SK-N-SH treated with all-trans-retinoic acid at 6 μM for 48 hours (cell line): ENCODE data around the gene TFCP2.

Experiments
- ARNTL ChIP-seq: fragments of 450-650 bp; formaldehyde crosslinking; IDR thresholded peaks from 2 replicates; pipeline ENCODE4 v1.5.0; 2020; ENCODE audit warnings: low read depth, mild to moderate bottlenecking, moderate library complexity, borderline replicate concordance
- BACH2 ChIP-seq: fragments of 250-450 bp; sonication (Bioruptor Pico); IDR thresholded peaks from 2 replicates; pipeline ENCODE4 v1.9.0; 2021; ENCODE audit warnings: mild to moderate bottlenecking, borderline replicate concordance
- CREB5 ChIP-seq: fragments of 250-450 bp; sonication (Bioruptor Pico); IDR thresholded peaks from 2 replicates; pipeline ENCODE4 v1.5.1; 2020; ENCODE audit warnings: low read depth, mild to moderate bottlenecking, moderate library complexity
- GLIS3 ChIP-seq: fragments of 250-450 bp; sonication (Bioruptor Pico); IDR thresholded peaks from 2 replicates; pipeline ENCODE4 v1.5.0; 2020; ENCODE audit warnings: mild to moderate bottlenecking, moderate library complexity
- ISL1 ChIP-seq: fragments of 250-450 bp; sonication (Bioruptor Pico); IDR thresholded peaks from 2 replicates; pipeline ENCODE4 v2.1.2; 2022; ENCODE audit warnings: mild to moderate bottlenecking, moderate library complexity
- OSR1 ChIP-seq: fragments of 250-450 bp; sonication (Bioruptor Pico); IDR thresholded peaks from 2 replicates; pipeline ENCODE4 v1.8.0; 2022; ENCODE audit warnings: moderate library complexity, mild to moderate bottlenecking, inconsistent platforms
- PATZ1 ChIP-seq: fragments of 250-450 bp; sonication (Bioruptor Pico); IDR thresholded peaks from 2 replicates; pipeline ENCODE4 v1.8.0; 2020; ENCODE audit warnings: mild to moderate bottlenecking, moderate library complexity, borderline replicate concordance
- POU6F1 ChIP-seq: fragments of 250-450 bp; sonication (Bioruptor Pico); IDR thresholded peaks from 2 replicates; pipeline ENCODE4 v1.8.0; 2021; ENCODE audit warnings: low read depth, mild to moderate bottlenecking, moderate library complexity, borderline replicate concordance
- RARB ChIP-seq: fragments of 250-450 bp; sonication (Bioruptor Pico); IDR thresholded peaks from 2 replicates; pipeline ENCODE4 v1.8.0; 2021; ENCODE audit warnings: mild to moderate bottlenecking, moderate library complexity
- SNAI2 ChIP-seq: fragments of 250-450 bp; sonication (Bioruptor Pico); IDR thresholded peaks from 2 replicates; pipeline ENCODE4 v1.5.0; 2020; ENCODE audit warnings: mild to moderate bottlenecking, moderate library complexity
- TCF4 ChIP-seq: fragments of 250-450 bp; sonication (Bioruptor Pico); IDR thresholded peaks from 2 replicates; pipeline ENCODE4 v1.8.0; 2021; ENCODE audit warnings: mild to moderate bottlenecking, moderate library complexity, borderline replicate concordance
- TSHZ2 ChIP-seq: fragments of 250-450 bp; sonication (Bioruptor Pico); IDR thresholded peaks from 2 replicates; pipeline ENCODE4 v1.5.0; 2020; ENCODE audit warnings: mild to moderate bottlenecking, moderate library complexity
- ZC3H10 ChIP-seq: fragments of 250-450 bp; sonication (Bioruptor Pico); IDR thresholded peaks from 2 replicates; pipeline ENCODE4 v1.5.1; 2021; ENCODE audit warnings: mild to moderate bottlenecking, moderate library complexity
- ZFP3 ChIP-seq: fragments of 250-450 bp; sonication (Bioruptor Pico); IDR thresholded peaks from 2 replicates; pipeline ENCODE4 v1.5.0; 2020; ENCODE audit warnings: mild to moderate bottlenecking, moderate library complexity

- TF ChIP-seq POU6F1 (CRISPR knock-in tag) (no peak), RARB (CRISPR knock-in tag) (no peak), ARNTL (CRISPR knock-in tag) (no peak), PATZ1 (CRISPR knock-in tag) (no peak), OSR1 (CRISPR knock-in tag) (no peak), ZC3H10 (CRISPR knock-in tag) (no peak), CREB5 (CRISPR knock-in tag) (no peak), SNAI2 (no peak), BACH2 (no peak), ZFP3 (CRISPR knock-in tag) (no peak), ISL1 (no peak), TSHZ2 (no peak), GLIS3 (CRISPR knock-in tag) (no peak), TCF4 (CRISPR knock-in tag) (no peak)
Observed at GRCh38 chr12:51192284-51192671, 19.3 kb upstream of the TFCP2 start.
